HEK293 (cell line): ENCODE measurements around the gene HOXB8.

Experiments
- CTCF ChIA-PET: fragments of 350-600 bp; formaldehyde crosslinking; extraction: SDS; loops from one replicate; lab custom pipeline; 2021; ENCODE audit warnings: antibody characterized with exemption; lab: Yijun Ruan, JAX
- POLR2A ChIA-PET: fragments of 300-600 bp; formaldehyde crosslinking; extraction: SDS; loops from one replicate; lab custom pipeline; 2020; ENCODE audit warnings: antibody characterized with exemption, inconsistent platforms; lab: Yijun Ruan, JAX
- H3K27ac ChIP-seq: fragments of 200-500 bp; sonication (Bioruptor generic); 2 replicates; pipeline ENCODE4 v1.5.1; 2014; ENCODE audit warnings: low read depth, low read length, control low read depth, inconsistent platforms; ENCODE audit errors: extremely low read depth
- H3K36me3 ChIP-seq, 2 experiments: fragments of 200-500 bp in 1 of 2; sonication (Bioruptor generic) in 1 of 2; 1 replicate in 1 of 2; 2 replicates in 1 of 2; pipeline ENCODE4 v1.5.1; 2014 to 2017; ENCODE audit warnings: inconsistent platforms in 2 of 2, low read length in 2 of 2; ENCODE audit not compliant: control insufficient read depth in 2 of 2, insufficient read depth in 1 of 2
- H3K4me1 ChIP-seq: fragments of 200-500 bp; sonication (Bioruptor generic); 2 replicates; pipeline ENCODE4 v1.5.1; 2014; ENCODE audit warnings: mild to moderate bottlenecking, low read length, inconsistent platforms; ENCODE audit not compliant: control insufficient read depth, insufficient read depth
- H3K4me3 ChIP-seq: 2 replicates; pipeline ENCODE4 v1.5.1; 2011; ENCODE audit warnings: low read depth, mild to moderate bottlenecking, control low read depth, low read length, moderate library complexity
- H3K9me3 ChIP-seq: fragments of 200-500 bp; sonication (Bioruptor generic); 2 replicates; pipeline ENCODE4 v1.5.1; 2014; ENCODE audit warnings: low read depth, low read length, inconsistent platforms; ENCODE audit not compliant: control insufficient read depth, insufficient read depth
- BCL11A ChIP-seq: fragments of 450-650 bp; formaldehyde crosslinking; IDR thresholded peaks from 2 replicates; pipeline ENCODE4 v1.5.1; 2016; ENCODE audit warnings: low read depth, missing biosample characterization, missing genetic modification characterization
- CTCF ChIP-seq: fragments of 450-650 bp; formaldehyde crosslinking; IDR thresholded peaks from 2 replicates; pipeline ENCODE4 v1.5.1; 2016; ENCODE audit warnings: missing biosample characterization, missing genetic modification characterization
- EGR2 ChIP-seq: fragments of 450-650 bp; formaldehyde crosslinking; IDR thresholded peaks from 2 replicates; pipeline ENCODE4 v1.5.1; 2016; ENCODE audit warnings: low read depth, missing biosample characterization, missing genetic modification characterization
- GLIS1 ChIP-seq: fragments of 450-650 bp; formaldehyde crosslinking; IDR thresholded peaks from 2 replicates; pipeline ENCODE4 v1.5.1; 2016; ENCODE audit warnings: missing biosample characterization, missing genetic modification characterization
- IKZF3 ChIP-seq: fragments of 450-650 bp; IDR thresholded peaks from 2 replicates; pipeline ENCODE4 v1.5.0; 2018; ENCODE audit warnings: missing biosample characterization, mild to moderate bottlenecking, missing genetic modification characterization, moderate library complexity
- PRDM1 ChIP-seq: fragments of 450-650 bp; formaldehyde crosslinking; IDR thresholded peaks from 2 replicates; pipeline ENCODE4; 2016; ENCODE audit warnings: missing biosample characterization, missing genetic modification characterization
- ZBTB10 ChIP-seq: fragments of 450-650 bp; formaldehyde crosslinking; IDR thresholded peaks from 2 replicates; pipeline ENCODE4 v1.5.1; 2016; ENCODE audit warnings: missing biosample characterization, missing genetic modification characterization
- ZNF148 ChIP-seq: fragments of 450-650 bp; formaldehyde crosslinking; IDR thresholded peaks from 2 replicates; pipeline ENCODE4 v1.5.0; 2017; ENCODE audit warnings: missing biosample characterization, missing genetic modification characterization, borderline replicate concordance
- ZNF292 ChIP-seq: fragments of 450-650 bp; formaldehyde crosslinking; IDR thresholded peaks from 2 replicates; pipeline ENCODE4 v1.5.1; 2016; ENCODE audit warnings: low read depth, missing biosample characterization, missing genetic modification characterization, borderline replicate concordance
- ZNF335 ChIP-seq: fragments of 450-650 bp; formaldehyde crosslinking; conservative IDR thresholded peaks from 2 replicates; pipeline ENCODE4 v1.5.1; 2016; ENCODE audit warnings: missing biosample characterization, missing genetic modification characterization
- ZNF341 ChIP-seq: fragments of 450-650 bp; formaldehyde crosslinking; IDR thresholded peaks from 2 replicates; pipeline ENCODE4; 2016; ENCODE audit warnings: low read depth, missing biosample characterization, missing genetic modification characterization
- ZNF626 ChIP-seq: fragments of 450-650 bp; sonication (Bioruptor Pico); formaldehyde crosslinking; IDR thresholded peaks from 2 replicates; pipeline ENCODE4 v1.5.1; 2018; ENCODE audit warnings: missing biosample characterization, missing genetic modification characterization, inconsistent platforms
- ZNF658 ChIP-seq: fragments of 450-650 bp; formaldehyde crosslinking; IDR thresholded peaks from 2 replicates; pipeline ENCODE4; 2016; ENCODE audit warnings: missing biosample characterization, missing genetic modification characterization
- ZNF670 ChIP-seq: fragments of 450-650 bp; formaldehyde crosslinking; IDR thresholded peaks from 2 replicates; pipeline ENCODE4 v1.5.1; 2016; ENCODE audit warnings: missing biosample characterization, missing genetic modification characterization, low read depth
- ZNF692 ChIP-seq: fragments of 450-650 bp; formaldehyde crosslinking; IDR thresholded peaks from 2 replicates; pipeline ENCODE4 v1.5.1; 2016; ENCODE audit warnings: missing biosample characterization, missing genetic modification characterization
- ZNF701 ChIP-seq: fragments of 450-650 bp; formaldehyde crosslinking; IDR thresholded peaks from 2 replicates; pipeline ENCODE4 v1.5.1; 2016; ENCODE audit warnings: missing biosample characterization, missing genetic modification characterization
- ZNF792 ChIP-seq: fragments of 450-650 bp; formaldehyde crosslinking; IDR thresholded peaks from 2 replicates; pipeline ENCODE4 v1.5.1; 2016; ENCODE audit warnings: missing biosample characterization, missing genetic modification characterization
- TF ChIP-seq, protein P1 (sequence below): fragments of 450-650 bp; formaldehyde crosslinking; IDR thresholded peaks from 2 replicates; pipeline ENCODE4 v1.5.1; 2016; ENCODE audit warnings: missing biosample characterization, missing genetic modification characterization
- TF ChIP-seq, protein P2 (sequence below): fragments of 450-650 bp; formaldehyde crosslinking; IDR thresholded peaks from 2 replicates; pipeline ENCODE4 v1.5.1; 2017; ENCODE audit warnings: missing biosample characterization, missing genetic modification characterization
- TF ChIP-seq, protein P3 (sequence below): fragments of 450-650 bp; formaldehyde crosslinking; IDR thresholded peaks from 2 replicates; pipeline ENCODE4 v1.5.1; 2016; ENCODE audit warnings: missing biosample characterization, missing genetic modification characterization

Gene HOXB8

GRCh38 chr17:48586355-48587258, 28.5 kb downstream of the HOXB8 start (continued):
- TF ChIP-seq ZBTB10 (tag by site-specific recombination) (no peak), EGR2 (tag by site-specific recombination) (peak; percentile 93), ZNF148 (tag by site-specific recombination) (no peak), ZNF670 (no peak)

DNA sequence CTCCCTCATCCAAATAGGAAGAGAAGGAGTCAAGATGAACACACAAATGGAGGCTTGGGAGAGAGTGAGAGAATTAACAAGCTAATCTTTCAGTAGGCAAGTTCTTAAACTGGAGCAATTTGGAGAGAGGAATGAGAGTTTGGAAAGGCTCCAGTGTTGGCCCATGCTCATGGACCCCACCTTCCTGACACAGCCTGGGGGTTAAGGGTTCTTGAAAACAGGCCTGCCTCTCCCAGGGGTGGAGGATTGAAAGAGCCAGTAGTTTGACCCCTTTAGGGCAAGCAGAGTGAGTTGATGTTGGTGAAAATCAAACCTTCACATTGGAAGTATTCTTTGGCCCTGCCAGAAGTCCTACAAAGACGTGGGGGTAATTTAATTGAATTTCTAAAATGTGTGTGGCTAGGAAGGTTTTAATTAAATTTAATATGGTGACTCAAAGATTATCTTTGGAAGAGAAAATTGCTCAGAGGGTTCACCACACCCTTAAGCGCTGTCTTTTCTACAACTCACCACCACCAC, 30.8 kb downstream of the HOXB8 start:
- ChIA-PET CTCF (interaction anchor here (0.6 to 2.4 kb wide), 11 partner anchors 9 to 369 kb away, joined by 3 to 15 read pairs (median 5); partner anchors contain the start of gene HOXB5), POLR2A (interaction anchor here (1.1 to 1.2 kb wide), 2 partner anchors 26 to 43 kb away, joined by 3 to 5 read pairs; no protein-coding TSS in a partner anchor)
- H3K36me3 ChIP-seq: peaks cover 0 to 21% of the 10 kb centered on the region in 2 experiments; a peak in 1 of 3 replicates
- peak overlapping the region; percentile 92 for H3K27ac ChIP-seq
- H3K9me3 ChIP-seq: no peaks in the 10 kb centered on the region
- no peak overlapping the region for H3K4me3 ChIP-seq
- peaks cover 57% of the 10 kb centered on the region for H3K4me1 ChIP-seq
- TF ChIP-seq PRDM1 (tag by site-specific recombination) (peak; percentile 65), BCL11A (0 out of 2 replicates have a peak, but pooled peaks have one; percentile 27), IKZF3 (tag by site-specific recombination) (0 out of 2 replicates have a peak, but pooled peaks have one; percentile 2), ZNF341 (no peak), ZNF658 (tag by site-specific recombination) (no peak), ZNF701 (tag by site-specific recombination) (no peak), CTCF (tag by site-specific recombination) (no peak), ZNF626 (tag by site-specific recombination) (no peak), GLIS1 (tag by site-specific recombination) (peak; percentile 49; the same call in 1 of the 2 replicates), ZNF792 (no peak), ZNF292 (tag by site-specific recombination) (no peak), ZNF692 (tag by site-specific recombination) (0 out of 2 replicates have a peak, but pooled peaks have one; percentile 51), ZNF335 (tag by site-specific recombination) (peak; percentile 39)
- TF ChIP-seq, protein P1, sequence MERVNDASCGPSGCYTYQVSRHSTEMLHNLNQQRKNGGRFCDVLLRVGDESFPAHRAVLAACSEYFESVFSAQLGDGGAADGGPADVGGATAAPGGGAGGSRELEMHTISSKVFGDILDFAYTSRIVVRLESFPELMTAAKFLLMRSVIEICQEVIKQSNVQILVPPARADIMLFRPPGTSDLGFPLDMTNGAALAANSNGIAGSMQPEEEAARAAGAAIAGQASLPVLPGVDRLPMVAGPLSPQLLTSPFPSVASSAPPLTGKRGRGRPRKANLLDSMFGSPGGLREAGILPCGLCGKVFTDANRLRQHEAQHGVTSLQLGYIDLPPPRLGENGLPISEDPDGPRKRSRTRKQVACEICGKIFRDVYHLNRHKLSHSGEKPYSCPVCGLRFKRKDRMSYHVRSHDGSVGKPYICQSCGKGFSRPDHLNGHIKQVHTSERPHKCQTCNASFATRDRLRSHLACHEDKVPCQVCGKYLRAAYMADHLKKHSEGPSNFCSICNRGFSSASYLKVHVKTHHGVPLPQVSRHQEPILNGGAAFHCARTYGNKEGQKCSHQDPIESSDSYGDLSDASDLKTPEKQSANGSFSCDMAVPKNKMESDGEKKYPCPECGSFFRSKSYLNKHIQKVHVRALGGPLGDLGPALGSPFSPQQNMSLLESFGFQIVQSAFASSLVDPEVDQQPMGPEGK: no peak
- TF ChIP-seq, protein P2, sequence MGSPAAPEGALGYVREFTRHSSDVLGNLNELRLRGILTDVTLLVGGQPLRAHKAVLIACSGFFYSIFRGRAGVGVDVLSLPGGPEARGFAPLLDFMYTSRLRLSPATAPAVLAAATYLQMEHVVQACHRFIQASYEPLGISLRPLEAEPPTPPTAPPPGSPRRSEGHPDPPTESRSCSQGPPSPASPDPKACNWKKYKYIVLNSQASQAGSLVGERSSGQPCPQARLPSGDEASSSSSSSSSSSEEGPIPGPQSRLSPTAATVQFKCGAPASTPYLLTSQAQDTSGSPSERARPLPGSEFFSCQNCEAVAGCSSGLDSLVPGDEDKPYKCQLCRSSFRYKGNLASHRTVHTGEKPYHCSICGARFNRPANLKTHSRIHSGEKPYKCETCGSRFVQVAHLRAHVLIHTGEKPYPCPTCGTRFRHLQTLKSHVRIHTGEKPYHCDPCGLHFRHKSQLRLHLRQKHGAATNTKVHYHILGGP (tag by site-specific recombination): no peak
- TF ChIP-seq, protein P3, sequence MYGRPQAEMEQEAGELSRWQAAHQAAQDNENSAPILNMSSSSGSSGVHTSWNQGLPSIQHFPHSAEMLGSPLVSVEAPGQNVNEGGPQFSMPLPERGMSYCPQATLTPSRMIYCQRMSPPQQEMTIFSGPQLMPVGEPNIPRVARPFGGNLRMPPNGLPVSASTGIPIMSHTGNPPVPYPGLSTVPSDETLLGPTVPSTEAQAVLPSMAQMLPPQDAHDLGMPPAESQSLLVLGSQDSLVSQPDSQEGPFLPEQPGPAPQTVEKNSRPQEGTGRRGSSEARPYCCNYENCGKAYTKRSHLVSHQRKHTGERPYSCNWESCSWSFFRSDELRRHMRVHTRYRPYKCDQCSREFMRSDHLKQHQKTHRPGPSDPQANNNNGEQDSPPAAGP (tag by site-specific recombination): 0 out of 2 replicates have a peak, but pooled peaks have one; percentile 28
